Measurements from ENCODE around the gene TMEM201.

Gene TMEM201

GRCh38 chr1:9654834-9655723, 66.4 kb downstream of the TMEM201 start:
- DNase-seq, result no peak

GRCh38 chr1:9655836-9656235, 67.1 kb downstream of the TMEM201 start:
- DNase-seq, result no peak

DNA sequence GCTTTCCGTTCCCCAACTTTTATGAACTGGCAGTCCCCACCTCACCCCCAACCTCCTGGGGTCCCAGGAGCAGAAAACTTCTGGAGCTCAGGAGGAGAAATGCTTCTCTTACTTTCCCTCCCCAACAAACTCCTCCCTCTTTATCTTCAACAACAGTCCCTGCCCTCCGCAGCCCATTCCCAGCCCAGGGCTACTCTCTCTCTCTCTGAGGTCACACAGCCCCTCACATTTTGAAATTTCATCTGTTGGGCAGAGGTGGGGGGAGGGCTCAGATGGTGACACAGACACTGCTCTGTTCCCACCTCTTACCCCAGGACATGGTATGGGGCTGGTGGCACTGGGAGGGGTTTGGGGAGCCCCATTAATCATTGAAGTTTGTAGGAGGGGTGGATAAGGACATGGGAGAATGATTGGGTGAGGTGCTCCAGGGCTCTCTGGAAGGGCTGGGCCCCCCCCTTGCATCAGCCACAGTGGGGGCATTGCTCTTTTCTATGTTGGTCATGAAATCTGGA, 68.9 kb downstream of the TMEM201 start:
- DNase-seq, result no peak

- DNase-seq, result no peak
These were observed 69.5 kb downstream of the TMEM201 start for GRCh38 chr1:9658199-9658598.

- no peak for DNase-seq
These were observed 70.6 kb downstream of the TMEM201 start for GRCh38 chr1:9659328-9659727.

DNA sequence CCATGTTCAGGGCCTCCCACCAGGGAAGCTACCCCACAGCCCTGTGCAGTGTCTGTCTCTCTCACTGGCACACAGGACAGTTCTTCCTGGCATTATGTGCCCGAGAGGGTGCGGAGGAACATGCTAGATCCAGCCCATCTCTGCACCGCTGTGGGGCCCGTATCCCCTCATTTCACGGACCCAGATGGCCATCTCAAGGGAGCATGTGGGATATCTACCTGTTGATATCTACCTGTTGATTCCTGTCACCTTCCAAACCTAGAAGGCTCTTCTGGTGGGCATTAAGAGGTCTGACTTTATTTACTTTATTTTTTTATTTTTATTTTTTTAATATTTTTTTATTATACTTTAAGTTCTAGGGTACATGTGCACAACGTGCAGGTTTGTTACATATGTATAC, 74.5 kb downstream of the TMEM201 start:
- no peak for DNase-seq

Data from NCI-H1048 (cell line).